Activated CD8-positive, alpha-beta memory T cell treated with anti-CD3 and anti-CD28 coated beads for 48 hours (primary cell): Measurements from ENCODE around the gene ATP8B2.
"Not testable (repeated sequence)": the region's sequence is repeated elsewhere in the genome, so short reads cannot be mapped to it uniquely, and the experiment has no call there.

Source experiments
- DNase-seq, 3 experiments: peaks; one replicate each; pipeline ENCODE4 v3.0.0-alpha.2; 2020; ENCODE audit warnings: low read depth in 2 of 3, low spot score in 2 of 3

ATP8B2 gene

DNA sequence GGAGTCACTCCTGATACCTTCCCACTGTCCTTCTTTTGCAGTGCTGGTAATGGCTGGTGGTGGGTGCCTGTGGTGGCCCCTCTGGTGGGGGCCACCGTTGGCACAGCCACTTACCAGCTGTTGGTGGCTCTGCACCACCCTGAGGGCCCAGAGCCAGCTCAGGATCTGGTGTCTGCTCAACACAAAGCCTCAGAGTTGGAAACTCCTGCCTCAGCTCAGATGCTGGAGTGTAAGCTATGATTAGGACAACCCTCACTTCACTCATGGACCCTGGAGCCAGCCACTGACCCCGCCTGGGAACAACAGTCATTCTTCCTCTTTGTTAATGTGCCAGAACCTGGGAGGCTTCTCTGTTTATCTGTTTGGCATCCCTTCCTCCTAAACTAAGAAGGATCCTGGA is 1.1 kb upstream of the ATP8B2 start:
- no peak for DNase-seq

DNA sequence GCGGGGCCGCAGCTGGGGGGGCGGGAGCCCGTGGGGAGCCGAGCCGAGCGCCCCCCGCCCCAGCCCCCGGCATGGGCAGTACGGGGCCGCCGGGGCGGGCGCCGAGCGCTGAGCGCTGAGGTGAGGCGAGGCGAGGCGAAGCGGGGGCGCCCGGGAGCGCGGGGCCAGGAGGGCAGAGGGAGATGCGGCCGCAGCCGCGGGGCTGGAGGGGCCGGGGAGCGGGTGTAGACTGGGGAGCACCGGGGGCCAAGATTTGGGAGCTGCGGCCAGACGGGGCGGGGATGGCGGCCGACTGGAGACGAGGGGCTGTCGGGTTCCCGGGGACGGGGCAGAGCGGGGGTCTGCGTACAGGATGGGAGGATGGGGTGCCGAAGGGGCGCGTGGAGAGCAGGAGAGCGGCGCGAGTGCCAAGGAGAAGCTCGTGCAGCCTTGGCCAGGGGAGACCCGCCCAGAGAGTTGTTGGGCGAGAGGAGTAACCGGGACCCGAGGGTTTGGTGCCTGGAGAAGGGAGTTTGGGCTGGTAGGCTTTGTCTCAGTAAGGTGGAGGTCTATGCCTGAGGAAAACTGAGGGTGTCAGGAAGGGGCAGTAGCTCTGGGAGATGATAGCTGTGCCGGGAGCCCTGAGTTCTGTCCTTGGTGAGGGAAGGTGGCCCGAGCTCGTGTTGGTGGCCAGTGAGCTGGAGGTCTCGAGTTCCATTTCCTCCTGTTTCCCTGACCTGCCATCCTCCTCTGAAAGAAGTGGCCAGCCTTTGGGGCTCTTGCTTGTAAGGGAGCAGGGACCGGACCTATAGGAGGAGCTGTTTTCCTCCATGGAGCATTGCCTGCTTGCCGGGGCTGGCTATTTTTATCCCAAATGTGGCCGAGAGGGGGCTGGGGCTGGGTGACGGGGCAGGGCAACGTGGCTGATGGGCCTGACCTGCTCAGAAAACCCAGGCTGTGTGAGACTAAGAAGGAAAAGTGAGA is 539 bp downstream of the ATP8B2 start:
- DNase-seq, result no peak

DNA sequence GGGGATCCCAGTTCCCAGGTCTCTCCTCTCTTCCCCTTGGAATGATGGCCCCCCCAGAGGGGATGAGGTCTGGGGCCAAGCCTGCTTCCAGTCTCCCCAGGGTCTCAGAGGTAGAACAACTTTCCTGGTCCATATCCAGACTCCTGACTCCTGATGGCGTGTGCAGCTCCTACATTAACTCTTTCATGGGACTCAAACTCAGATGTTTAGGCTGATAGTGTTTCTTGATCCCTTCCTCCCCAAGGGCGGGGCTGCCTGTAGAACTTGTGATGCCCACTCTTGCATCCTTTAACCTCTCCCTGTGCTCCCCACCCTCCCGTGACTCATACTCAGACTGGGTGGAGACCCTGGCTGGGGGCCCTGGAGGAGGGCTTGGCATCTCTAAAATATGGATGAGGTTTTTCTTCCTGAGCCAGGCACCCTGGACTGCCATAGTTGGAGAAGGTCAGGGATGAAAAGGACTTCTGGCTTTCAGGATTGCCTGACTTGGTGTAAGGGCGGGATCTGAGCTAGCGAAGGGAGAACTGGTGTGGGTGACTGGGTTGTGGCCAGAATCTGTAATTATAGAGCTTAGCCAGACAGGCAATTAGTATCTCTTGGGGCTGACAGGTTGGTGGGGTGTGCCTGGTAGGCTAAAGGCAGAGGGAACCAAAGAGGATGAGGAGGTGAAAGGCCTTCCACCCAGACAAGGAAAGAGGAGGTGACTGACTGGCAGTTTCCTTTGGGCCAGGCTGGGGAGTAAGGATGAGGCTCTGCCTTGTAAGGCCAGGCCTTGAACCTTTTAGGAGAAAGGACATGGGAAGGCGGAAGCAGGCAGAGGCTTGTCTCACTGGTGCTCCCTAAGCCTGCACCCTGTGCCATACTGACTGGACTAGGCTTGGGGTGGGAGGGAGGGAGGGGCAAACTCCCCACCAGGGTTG is 1.5 kb downstream of the ATP8B2 start:
- no peak for DNase-seq

DNA sequence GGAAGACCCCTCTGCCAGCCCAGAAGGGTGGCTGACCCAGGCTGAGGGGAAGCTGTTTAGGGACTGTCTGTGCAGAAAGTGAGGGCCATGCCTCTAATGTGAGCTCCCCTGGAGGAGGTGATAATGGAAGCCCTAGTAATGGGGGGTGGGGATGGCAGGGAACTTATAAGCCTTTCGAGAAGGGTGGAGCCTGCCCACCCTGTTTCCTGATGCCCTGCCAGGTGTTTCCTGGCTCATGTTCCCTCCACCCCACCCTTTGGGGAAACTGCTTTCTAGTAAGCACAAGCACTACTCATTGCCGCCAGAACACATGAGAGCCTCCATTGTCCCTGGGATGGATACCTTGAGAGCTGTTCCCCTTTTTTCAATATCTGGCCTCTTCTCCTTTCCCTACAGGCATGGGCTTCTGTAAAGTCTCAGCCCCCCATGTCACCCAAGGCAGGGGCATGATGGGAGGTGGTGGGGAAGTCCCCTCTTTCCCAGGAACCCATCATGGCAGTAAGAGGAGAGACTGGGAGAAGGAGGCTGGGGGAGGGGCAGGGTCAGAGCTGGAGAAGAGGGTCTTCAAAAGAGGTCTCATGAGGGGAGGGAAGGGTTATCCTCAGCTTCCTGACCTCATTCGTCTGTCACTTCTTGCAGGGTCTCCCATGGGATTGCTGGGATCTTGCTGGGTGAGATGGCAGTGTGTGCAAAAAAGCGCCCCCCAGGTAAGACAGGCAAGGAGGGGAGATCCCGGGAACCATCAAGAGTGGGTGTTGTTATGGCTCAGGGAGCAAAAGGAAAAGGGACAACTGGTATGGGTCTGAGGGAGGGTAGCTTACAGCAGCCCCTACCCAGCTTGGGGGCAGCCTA is 2.4 kb downstream of the ATP8B2 start:
- no peak for DNase-seq

DNA sequence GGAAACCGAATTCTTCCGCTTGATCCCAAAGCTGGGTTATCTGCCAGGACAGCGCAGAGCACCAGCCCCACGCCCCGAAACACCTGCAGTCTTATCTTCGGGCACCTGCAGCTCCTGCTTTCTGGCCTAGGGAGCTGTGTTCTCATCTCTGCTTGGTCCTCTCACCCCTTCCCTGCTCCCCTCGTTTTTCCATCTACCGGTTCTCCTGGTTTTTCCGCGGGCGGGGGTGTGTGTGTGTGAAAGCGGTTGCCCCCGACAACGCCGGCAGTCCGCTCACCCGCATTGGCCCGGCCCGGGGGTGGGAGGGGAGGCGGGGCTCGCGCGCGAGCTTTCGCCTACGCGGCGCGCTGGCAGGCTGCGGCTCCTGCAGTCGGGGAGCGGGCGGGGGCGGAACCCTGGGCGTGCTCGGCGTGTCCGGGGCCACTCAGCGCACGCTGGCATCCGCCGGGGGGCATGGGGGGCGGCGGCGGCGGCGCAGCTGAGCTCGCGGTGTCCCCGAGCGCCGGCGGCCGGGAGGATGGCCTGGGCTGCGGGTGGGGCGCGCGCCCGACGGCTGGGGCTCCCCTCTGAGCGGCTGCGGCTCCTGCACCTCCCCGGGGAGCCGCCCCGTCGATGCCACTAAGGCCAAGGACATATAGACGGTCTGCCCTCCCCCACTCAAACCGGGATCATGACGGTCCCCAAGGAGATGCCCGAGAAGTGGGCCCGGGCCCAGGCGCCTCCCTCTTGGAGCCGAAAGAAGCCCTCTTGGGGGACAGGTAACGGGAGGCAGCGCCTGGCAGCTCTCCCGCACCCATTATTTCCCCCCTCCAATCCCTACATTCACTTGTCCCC is 3.2 kb downstream of the ATP8B2 start:
- DNase-seq, result peak in 2 of 3 experiments; percentile 72 to 76

DNA sequence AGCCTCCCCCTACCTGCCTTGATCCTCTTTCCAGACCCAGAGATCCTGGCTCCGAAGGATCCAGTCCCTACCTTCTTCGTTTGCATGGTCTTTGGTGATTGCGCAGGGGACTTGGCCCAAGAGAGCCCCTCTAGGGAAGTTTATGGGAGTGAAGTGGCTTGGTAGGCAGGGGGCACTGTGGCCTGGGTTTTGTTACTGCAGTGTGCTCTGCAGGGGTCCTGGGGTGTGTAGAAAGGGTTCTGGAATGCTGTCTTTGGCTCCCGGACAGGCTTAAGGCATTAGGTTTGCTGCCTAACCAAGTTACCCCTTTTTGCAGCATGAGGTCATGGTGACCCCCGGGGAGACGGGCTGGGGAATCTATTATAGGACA is 3.8 kb downstream of the ATP8B2 start:
- no peak for DNase-seq

DNA sequence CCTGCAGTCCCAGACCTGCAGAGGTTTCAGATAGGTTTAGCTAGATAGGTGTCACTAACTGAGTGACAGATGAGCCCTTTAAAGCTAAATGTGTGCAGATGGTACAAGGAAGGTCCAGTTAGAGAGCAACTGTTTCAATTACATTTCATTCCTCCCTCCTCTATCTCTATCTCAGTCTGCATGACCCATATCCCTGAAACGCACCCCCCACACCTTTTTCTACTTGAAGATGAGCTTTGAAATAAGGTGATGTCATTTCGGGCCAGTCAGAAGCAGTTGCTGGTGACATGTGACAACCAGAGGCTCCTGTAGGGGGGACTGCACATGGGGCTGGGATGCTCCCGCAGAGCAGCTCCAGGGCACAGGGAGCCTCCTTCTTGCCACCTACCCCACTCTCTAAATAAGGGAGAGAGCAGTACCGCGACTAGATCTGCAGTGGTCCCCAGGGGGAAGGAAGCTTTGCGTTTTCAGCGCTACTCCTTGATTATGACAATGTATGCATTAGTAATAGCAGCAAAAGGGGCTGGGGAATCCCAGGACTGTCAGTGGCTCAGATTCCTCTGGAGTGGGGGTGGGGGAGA is 4.3 kb downstream of the ATP8B2 start:
- DNase-seq, result no peak

DNA sequence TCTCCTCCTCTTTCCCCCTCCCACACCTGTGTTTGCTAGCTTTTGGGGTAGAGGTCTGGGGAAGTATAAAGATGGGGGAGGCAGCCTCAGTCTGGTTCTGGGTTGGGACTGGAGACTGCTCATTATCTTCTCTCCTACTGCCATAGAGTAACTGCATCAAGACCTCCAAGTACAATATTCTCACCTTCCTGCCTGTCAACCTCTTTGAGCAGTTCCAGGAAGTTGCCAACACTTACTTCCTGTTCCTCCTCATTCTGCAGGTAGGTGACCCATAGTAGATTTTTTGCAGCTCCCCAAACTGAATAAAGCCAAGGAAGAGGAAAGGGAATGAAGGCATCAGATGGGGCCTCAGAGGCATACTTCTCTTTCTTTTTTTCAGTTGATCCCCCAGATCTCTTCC is 5.3 kb downstream of the ATP8B2 start:
- no peak for DNase-seq

DNA sequence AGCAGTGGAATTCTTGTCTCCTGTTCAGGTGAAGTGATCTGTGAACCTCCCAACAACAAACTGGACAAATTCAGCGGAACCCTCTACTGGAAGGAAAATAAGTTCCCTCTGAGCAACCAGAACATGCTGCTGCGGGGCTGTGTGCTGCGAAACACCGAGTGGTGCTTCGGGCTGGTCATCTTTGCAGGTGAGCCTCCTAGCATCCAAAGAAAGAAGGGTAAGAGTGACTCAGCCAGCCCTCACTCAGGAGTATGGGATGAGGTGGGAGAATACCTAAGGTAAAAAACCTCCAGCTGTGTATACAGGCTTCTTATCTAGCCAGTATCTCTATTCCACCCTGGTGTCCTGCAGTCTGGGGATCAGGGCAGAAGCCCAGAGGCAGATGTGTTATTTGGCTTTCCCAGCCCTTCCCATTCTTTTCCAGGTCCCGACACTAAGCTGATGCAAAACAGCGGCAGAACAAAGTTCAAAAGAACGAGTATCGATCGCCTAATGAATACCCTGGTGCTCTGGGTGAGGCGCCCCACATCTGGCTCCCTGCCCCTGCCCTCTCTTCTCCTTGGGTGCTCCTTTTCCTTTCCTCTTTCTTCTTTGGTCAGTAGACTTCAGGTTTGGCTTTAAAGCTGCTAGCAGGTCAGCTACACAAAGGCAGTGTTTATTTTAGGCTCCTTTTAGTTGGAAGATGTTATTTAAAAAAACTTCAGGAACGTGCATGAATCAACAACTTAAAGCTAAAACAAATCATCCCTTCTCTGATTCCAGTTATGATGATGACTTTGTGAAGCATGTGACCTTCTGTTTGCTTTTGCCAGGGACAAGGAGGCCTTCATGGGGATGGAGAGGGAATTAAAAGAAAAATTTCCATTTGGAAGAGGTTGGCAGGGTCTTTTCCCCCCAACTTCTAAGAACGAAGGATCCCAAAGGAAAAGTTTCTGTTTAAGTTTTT is 9.0 kb downstream of the ATP8B2 start:
- no peak for DNase-seq

DNA sequence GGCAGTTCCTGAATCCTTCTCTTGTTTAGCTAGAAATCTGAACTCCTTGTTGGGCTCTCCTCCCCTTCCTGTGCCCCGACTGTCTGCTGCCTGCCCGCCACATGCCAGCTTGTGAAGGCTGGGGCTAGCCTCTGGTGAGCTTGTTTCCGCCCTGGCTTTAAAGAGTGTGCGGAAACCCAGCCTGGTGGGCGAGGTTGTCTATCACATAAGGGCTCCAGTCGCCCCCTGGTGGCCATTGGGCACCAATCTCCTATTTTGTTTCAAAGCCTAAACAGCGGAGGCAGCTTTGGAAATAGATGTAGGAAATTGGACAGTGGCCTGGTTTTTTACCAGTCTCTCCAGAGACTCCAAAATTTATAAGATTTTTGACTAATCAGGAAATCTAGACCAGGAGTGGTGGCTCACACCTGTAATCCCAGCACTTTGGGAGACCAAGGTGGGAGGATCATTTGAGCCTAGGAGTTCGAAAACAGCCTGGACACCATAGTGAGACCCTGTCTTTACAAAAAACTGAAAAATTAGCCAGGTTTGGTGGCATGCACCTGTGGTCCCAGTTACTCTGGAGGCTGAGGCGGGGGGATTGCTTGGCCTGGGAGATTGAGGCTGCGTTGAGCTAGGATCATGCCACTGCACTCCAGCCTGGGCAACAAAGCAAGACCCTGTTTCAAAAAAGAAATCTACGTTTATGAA is 9.8 kb downstream of the ATP8B2 start:
- peak; percentile 67 to 86 (median 84) for DNase-seq

DNA sequence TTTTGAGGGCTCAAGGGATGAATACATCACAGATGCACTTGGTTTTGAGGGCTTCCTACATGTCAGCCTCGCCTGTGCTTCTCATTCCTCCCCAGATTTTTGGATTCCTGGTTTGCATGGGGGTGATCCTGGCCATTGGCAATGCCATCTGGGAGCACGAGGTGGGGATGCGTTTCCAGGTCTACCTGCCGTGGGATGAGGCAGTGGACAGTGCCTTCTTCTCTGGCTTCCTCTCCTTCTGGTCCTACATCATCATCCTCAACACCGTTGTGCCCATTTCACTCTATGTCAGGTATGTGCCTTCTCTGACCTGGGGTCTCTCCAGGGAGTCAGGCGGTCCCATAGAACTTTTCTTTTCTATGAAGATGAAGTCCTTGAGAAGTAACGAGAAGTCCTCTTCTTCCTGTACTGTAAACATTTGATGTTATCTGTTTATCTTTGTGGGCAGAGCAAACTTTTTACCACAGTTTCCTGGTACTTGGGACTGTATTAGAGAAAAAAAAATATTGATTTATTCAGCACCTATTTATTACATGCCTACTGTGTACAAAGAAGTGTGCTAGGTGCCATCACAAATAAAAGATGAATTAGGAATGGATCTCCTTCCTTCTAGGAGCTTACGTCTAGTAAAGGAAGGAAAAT is 12.0 kb downstream of the ATP8B2 start:
- no peak for DNase-seq

DNA sequence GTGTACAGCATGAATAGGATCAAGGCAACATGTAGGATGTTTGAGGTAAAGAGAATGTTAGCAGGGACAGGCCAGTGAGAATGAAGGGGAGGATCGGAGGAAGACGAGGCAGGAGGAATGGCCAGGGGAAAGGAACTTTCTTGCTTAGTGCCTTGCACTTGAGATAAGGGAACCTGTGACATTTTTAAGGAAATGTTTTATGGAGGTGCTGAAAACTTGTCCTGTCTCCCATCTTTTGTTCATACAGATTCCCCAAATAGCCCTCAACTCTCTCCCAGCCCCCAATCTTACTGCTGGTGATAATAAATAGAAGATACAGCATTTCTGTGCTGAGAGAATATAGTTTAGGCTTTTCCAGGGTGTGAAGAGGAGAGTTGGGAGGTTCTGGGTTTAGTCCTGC is 13.6 kb downstream of the ATP8B2 start:
- no peak for DNase-seq

DNA sequence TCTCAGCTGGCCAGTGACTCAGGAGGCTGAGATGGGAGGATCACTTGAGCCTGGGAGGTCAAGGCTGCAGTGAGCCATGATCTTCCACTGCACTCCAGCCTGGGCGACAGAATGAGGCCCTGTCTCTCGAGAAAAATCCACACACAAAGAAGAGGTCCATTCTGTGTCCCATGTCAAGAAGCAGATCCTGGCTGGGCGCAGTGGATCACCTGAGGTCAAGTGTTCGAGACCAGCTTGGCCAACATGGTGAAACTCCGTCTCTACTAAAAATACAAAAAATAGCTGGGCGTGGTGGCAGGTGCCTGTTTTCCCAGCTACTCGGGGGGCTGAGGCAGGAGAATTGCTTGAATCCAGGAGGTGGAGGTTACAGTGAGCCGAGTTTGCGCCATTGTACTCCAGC is 16.0 kb downstream of the ATP8B2 start:
- not testable (repeated sequence) for DNase-seq

DNA sequence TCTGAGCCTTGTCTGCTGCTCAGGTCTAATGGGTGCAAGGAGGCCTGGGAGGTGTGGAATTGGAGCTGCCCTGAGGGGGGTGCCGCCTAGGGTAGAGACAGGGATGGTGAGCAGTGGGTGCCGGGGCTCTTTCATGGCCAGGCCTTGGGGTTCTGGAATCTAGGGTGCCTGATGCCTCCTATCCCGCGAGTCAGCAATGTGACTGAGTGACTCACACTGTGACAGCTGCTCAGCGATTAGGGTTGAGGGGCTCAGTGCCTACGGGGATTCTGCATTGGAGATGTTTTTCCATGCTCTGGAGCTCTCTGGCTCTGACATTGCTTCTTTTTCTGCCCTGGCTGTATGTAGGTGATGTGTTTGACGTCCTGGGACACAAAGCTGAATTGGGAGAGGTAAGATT is 16.8 kb downstream of the ATP8B2 start:
- DNase-seq, result no peak

DNA sequence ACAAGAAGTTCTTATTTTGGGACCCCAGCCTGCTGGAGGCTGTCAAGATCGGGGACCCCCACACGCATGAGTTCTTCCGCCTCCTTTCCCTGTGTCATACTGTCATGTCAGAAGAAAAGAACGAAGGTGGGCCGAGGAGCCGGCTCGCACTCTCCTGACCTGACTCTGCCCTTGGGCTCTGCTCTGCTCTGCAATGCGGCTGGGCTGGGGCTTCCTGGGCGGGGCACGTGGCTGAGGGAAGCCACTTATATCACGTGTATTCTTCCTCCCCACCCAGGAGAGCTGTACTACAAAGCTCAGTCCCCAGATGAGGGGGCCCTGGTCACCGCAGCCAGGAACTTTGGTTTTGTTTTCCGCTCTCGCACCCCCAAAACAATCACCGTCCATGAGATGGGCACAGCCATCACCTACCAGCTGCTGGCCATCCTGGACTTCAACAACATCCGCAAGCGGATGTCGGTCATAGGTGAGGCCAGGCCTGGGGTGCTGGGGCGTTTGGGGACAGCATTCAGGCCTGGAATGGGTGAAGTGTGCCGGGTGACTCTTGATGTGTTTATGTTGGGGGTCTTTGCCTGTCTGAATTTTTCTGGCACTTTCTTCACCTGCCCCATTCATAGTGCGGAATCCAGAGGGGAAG is 17.6 kb downstream of the ATP8B2 start:
- peak in 1 of 3 experiments; percentile 48 for DNase-seq

DNA sequence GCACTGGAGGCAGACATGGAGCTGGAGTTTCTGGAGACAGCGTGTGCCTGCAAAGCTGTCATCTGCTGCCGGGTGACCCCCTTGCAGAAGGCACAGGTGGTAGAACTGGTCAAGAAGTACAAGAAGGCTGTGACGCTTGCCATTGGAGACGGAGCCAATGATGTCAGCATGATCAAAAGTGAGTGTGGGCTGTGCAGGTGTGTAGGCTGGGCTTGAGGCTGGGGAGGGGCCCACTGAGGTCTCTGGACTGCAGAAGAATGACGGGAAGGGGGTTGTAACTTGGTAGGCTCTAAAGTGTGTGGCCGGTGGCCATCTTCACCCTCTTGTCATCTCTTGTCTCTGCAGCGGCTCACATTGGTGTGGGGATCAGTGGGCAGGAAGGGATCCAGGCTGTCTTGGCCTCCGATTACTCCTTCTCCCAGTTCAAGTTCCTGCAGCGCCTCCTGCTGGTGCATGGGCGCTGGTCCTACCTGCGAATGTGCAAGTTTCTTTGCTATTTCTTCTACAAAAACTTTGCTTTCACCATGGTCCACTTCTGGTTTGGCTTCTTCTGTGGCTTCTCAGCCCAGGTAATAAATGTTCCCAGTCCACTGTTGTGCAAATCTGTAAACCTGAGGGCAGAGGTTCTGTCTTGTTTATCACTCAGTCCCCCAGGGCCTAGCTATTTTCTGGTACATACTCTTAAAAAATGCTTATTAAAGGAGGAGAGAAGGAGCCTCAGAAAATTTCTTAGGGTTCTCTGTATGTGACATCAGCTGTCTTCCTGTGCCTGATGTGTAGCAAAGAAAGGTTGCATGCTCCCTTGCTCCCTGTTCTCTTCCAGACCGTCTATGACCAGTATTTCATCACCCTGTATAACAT is 19.9 kb downstream of the ATP8B2 start:
- DNase-seq, result no peak
